ENCODE measurements around the gene EDIL3.

- TF ChIP-seq, protein P1, sequence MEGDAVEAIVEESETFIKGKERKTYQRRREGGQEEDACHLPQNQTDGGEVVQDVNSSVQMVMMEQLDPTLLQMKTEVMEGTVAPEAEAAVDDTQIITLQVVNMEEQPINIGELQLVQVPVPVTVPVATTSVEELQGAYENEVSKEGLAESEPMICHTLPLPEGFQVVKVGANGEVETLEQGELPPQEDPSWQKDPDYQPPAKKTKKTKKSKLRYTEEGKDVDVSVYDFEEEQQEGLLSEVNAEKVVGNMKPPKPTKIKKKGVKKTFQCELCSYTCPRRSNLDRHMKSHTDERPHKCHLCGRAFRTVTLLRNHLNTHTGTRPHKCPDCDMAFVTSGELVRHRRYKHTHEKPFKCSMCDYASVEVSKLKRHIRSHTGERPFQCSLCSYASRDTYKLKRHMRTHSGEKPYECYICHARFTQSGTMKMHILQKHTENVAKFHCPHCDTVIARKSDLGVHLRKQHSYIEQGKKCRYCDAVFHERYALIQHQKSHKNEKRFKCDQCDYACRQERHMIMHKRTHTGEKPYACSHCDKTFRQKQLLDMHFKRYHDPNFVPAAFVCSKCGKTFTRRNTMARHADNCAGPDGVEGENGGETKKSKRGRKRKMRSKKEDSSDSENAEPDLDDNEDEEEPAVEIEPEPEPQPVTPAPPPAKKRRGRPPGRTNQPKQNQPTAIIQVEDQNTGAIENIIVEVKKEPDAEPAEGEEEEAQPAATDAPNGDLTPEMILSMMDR (IDR thresholded peaks at IDR 0.05; ENCODE audit: low read depth, low read length, poor library complexity, severe bottlenecking) = no peak
- no peak for TF ChIP-seq EZH2phosphoT487 (IDR thresholded peaks at IDR 0.05; ENCODE audit: borderline replicate concordance, low read length)
Measured at GRCh38 chr5:83917261-83917908, 467.3 kb downstream of the EDIL3 start.

All from DOHH2 (cell line).